Measurements from ENCODE around the gene REPS1. TPM values are rescaled to one million over a fixed set of nuclear protein-coding genes. Genes with fewer than 3 reads are reported as not detected.
"Not testable (repeated sequence)": the region's sequence is repeated elsewhere in the genome, so short reads cannot be mapped to it uniquely, and the experiment has no call there.

Gene REPS1
- total RNA-seq, 4 donors from 2014 or later, result 14.8 to 21.6 (median 17.4) TPM

- H3K4me1 ChIP-seq, result no peaks in the 10 kb centered on the region
- H3K27me3 ChIP-seq, result no peaks in the 10 kb centered on the region
- in situ Hi-C loops (cut with MboI; ENCODE audit: low sequenced_read_pairs in 4 of 4), result no loop called here
- no peak for TF ChIP-seq CTCF (IDR thresholded peaks at IDR 0.05 in 4 of 5, conservative IDR thresholded peaks at IDR 0.05 in 1 of 5)
- TF ChIP-seq POLR2A (IDR thresholded peaks at IDR 0.05), result no peak
- DNase-seq, result no peak
- H3K27ac ChIP-seq, result no peak overlapping the region
- ATAC-seq, result no peak
- H3K4me3 ChIP-seq, result no peak overlapping the region
- intact Hi-C loops (cut with DNase I; ENCODE audit: low total_unique reads), result no loop called here
- H3K9me3 ChIP-seq, result no peaks in the 10 kb centered on the region
- no peaks in the 10 kb centered on the region for H3K36me3 ChIP-seq
Observed at GRCh38 chr6:139006477-139006876, 18.4 kb upstream of the REPS1 start.

DNA sequence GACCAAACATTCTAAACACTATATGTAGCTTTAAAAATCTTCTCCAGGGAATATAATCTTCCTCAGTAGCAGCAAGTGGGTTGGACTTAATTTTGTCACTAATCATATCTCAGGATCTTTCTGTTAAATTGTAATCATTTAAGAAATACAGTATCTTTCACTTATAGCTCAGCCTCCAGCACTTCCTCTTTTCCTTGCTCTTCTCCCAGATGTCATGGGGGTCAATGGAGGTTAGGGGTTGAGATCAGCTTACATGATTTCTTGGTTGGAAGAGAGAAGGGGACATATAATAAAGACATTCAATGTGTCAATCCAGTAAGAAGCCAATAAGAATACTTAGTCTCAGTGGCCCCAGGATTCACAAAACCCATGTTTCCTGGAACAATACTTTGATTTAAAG is 15.7 kb upstream of the REPS1 start:
- Histone ChIP-seq H3K27me3 (no peaks in the 10 kb centered on the region), H3K4me3 (no peak overlapping the region), H3K4me1 (no peaks in the 10 kb centered on the region), H3K27ac (no peak overlapping the region), H3K9me3 (no peaks in the 10 kb centered on the region), H3K36me3 (no peaks in the 10 kb centered on the region)
- intact Hi-C loops (cut with DNase I; ENCODE audit: low total_unique reads) (no loop called here), in situ Hi-C loops (cut with MboI; ENCODE audit: low sequenced_read_pairs in 4 of 4) (no loop called here)
- no peak for DNase-seq
- TF ChIP-seq POLR2A (IDR thresholded peaks at IDR 0.05) (no peak), CTCF (IDR thresholded peaks at IDR 0.05 in 4 of 5, conservative IDR thresholded peaks at IDR 0.05 in 1 of 5) (no peak)
- ATAC-seq, result no peak

DNA sequence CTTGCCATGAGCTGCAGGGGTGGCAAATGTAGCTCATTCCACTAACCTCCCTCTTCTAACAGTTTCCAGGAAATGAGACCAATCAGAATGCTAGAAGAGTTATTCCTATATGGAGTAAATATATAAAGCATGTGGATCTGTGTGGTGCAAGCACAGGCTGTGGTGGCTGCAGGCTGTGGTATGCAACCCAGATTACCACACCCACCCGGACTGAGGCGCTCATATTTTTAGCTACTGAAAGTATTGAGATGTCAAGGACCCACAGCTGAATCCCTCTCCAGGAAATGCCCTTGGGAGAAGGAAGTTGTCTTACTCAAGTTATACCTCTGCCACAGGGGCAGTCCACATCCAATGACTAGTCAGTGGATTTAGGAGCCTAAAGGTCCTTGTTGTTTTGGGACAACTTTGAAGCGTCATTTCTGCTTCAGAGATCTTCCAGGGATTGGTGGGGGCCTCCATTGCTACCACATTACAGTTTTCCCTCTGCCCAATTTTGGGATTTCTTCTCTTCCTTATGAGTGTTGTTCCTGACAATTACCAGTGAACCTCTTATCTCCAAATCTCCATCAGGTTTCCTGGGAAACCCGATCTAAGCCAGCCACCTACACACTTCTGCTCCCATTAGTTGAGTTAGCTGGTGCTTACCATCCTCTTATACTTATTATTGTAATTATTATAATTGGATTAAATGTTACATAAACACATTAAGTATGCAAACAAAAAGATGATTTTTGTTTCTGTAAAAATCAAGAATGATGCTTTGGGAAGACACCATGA is 12.1 kb upstream of the REPS1 start:
- ATAC-seq (no peak), DNase-seq (no peak)
- H3K4me3 ChIP-seq, result no peak overlapping the region
- H3K27ac ChIP-seq, result no peak overlapping the region
- TF ChIP-seq POLR2A (IDR thresholded peaks at IDR 0.05) (no peak), CTCF (IDR thresholded peaks at IDR 0.05 in 4 of 5, conservative IDR thresholded peaks at IDR 0.05 in 1 of 5) (no peak)
- no peaks in the 10 kb centered on the region for H3K36me3 ChIP-seq
- in situ Hi-C loops (cut with MboI; ENCODE audit: low sequenced_read_pairs in 4 of 4) (no loop called here), intact Hi-C loops (cut with DNase I; ENCODE audit: low total_unique reads) (no loop called here)
- no peaks in the 10 kb centered on the region for H3K4me1 ChIP-seq
- H3K27me3 ChIP-seq, result no peaks in the 10 kb centered on the region
- H3K9me3 ChIP-seq, result no peaks in the 10 kb centered on the region

- DNase-seq, result no peak
- in situ Hi-C loops (cut with MboI; ENCODE audit: low sequenced_read_pairs in 4 of 4) (no loop called here), intact Hi-C loops (cut with DNase I; ENCODE audit: low total_unique reads) (no loop called here)
- no peak overlapping the region for H3K27ac ChIP-seq
- H3K9me3 ChIP-seq, result no peaks in the 10 kb centered on the region
- H3K4me3 ChIP-seq, result no peak overlapping the region
- no peak for TF ChIP-seq CTCF (IDR thresholded peaks at IDR 0.05 in 4 of 5, conservative IDR thresholded peaks at IDR 0.05 in 1 of 5)
- no peak for TF ChIP-seq POLR2A (IDR thresholded peaks at IDR 0.05)
- no peak for ATAC-seq
- H3K36me3 ChIP-seq, result no peaks in the 10 kb centered on the region
- no peaks in the 10 kb centered on the region for H3K27me3 ChIP-seq
- H3K4me1 ChIP-seq, result no peaks in the 10 kb centered on the region
Observed at GRCh38 chr6:138997136-138997535, 9.1 kb upstream of the REPS1 start.

- ATAC-seq, result no peak
- in situ Hi-C loops (cut with MboI; ENCODE audit: low sequenced_read_pairs in 4 of 4) (no loop called here), intact Hi-C loops (cut with DNase I; ENCODE audit: low total_unique reads) (no loop called here)
- H3K27me3 ChIP-seq, result no peaks in the 10 kb centered on the region
- H3K27ac ChIP-seq, result no peak overlapping the region
- DNase-seq, result no peak
- no peaks in the 10 kb centered on the region for H3K9me3 ChIP-seq
- no peaks in the 10 kb centered on the region for H3K36me3 ChIP-seq
- H3K4me3 ChIP-seq, result no peak overlapping the region
- H3K4me1 ChIP-seq, result no peaks in the 10 kb centered on the region
- TF ChIP-seq POLR2A (IDR thresholded peaks at IDR 0.05), result no peak
- TF ChIP-seq CTCF (IDR thresholded peaks at IDR 0.05 in 4 of 5, conservative IDR thresholded peaks at IDR 0.05 in 1 of 5), result no peak
Observed at GRCh38 chr6:138996524-138996923, 8.5 kb upstream of the REPS1 start.

- H3K4me1 ChIP-seq; H3K27ac ChIP-seq; H3K4me3 ChIP-seq; in situ Hi-C loops (cut with MboI; ENCODE audit: low sequenced_read_pairs in 4 of 4); H3K36me3 ChIP-seq; intact Hi-C loops (cut with DNase I; ENCODE audit: low total_unique reads); H3K9me3 ChIP-seq; H3K27me3 ChIP-seq; ATAC-seq; DNase-seq: not testable (repeated sequence)
Observed at GRCh38 chr6:138993410-138993809, 5.4 kb upstream of the REPS1 start.

DNA sequence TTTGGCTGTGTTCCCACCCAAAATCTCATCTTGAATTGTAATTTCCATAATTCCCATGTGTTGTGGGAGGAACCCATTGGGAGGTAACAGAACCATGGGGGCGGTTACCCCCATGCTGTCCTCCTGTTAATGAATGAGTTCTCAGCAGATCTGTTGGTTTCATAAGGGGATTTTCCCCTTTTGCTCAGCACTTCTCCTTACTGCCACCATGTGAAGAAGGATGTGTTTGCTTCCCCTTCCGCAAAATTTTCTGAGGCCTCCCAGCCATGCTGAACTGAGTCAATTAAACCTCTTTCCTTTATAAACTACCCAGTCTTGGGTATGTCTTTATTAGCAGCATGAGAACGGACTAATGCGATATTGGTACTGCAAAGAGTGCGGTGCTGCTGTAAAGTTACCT is 4.9 kb upstream of the REPS1 start:
- H3K27me3 ChIP-seq, result not testable (repeated sequence)

More for the DNA sequence above, 4.9 kb upstream of the REPS1 start:
- intact Hi-C loops (cut with DNase I; ENCODE audit: low total_unique reads); H3K36me3 ChIP-seq; ATAC-seq; H3K4me1 ChIP-seq; H3K27ac ChIP-seq; H3K4me3 ChIP-seq; H3K9me3 ChIP-seq; DNase-seq; in situ Hi-C loops (cut with MboI; ENCODE audit: low sequenced_read_pairs in 4 of 4): not testable (repeated sequence)

Measured in gastrocnemius medialis (tissue), 4 donors.